Measurements from ENCODE around the gene TCEANC.
A peak's percentile ranks its signal among the peaks of the same experiment; 100 is the strongest.

Gene TCEANC

GRCh38 chrX:13692771-13693231 is 39.9 kb downstream of the TCEANC start:
- DNase-seq (ENCODE audit: low spot score): no peak

- no peak for DNase-seq (ENCODE audit: low spot score)
Measured at GRCh38 chrX:13693341-13693961, 40.5 kb downstream of the TCEANC start.

GRCh38 chrX:13694359-13694758 is 41.4 kb downstream of the TCEANC start:
- no peak for DNase-seq (ENCODE audit: low spot score)

DNA sequence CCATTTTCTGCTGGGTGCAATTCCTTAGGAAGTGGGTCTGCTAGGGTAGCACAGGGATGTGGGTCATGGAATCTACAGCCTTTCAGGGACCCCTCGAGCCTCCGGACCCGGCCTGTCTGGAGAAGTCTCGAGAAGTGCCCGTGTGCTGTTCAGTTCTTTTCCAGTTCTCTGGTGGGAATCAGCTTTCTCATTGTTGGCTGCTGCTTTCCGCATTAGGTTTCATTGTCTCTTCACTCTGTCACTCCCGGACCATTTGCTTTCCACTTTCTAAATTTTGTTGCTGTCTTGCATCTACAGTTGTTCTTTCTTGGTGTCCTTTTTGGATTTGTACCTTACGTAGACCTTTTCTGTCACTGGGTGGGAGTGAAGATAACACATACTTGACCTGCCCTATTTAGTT is 42.0 kb downstream of the TCEANC start:
- no peak for DNase-seq (ENCODE audit: low spot score)

- no peak for DNase-seq (ENCODE audit: low spot score)
Measured at GRCh38 chrX:13695601-13696115, 42.7 kb downstream of the TCEANC start.

DNA sequence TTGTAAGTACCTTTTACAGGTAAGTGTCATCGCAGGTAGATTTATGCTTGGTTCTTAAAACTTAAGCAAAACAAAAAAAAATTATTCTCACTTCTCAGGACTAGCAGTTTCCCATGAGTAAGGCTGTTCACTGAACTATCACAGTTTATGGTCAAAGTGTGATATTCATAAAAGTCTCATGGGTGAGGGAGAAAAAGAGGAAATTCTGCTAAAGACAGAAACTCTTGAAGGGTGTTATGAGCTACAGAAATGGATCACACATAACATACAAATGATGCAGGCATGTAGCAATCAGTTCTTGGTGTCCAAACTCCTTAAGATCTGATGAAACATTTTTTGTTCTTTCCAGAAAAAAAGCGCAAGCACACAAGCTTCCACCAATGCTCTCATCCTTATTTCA is 44.5 kb downstream of the TCEANC start:
- peak; percentile 10 for DNase-seq (ENCODE audit: low spot score)

DNA sequence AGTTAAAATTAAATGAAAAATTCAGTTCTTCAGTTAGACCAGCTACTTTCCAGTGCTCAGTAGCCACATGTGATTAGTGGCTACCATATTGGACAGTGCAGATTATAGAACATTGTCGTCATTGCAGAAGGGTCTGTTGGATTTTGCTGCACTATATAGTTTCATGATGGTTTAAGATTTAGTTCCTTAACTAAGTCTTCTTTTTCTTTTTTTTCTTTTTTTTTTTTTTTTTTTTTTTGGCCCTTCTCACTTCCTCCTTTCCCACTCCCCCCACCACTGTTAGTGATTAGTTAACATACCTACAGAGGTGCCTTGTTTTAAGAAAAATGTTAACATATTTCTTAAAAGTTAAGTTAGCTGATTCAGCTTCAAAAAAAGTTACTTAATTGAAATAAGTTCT is 45.0 kb downstream of the TCEANC start:
- DNase-seq (ENCODE audit: low spot score): no peak

DNA sequence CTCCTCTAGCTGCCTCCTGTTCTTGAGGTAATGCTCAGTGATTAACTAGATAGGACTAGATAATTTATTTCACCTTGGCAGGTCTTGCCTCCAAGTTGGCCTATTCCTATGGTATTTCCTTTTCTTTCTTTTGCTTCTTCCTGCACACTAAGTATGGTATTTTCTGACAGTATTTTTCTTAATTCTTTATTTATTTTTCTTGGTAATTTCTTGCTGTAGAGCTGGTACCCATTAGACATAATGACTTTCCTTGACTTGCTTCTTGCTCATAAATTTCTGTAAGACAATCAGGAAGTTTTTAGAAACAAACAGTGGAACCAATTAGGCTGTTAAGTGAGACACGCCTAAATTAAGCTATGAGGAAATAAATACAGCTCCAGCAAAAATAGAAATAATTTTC is 45.5 kb downstream of the TCEANC start:
- no peak for DNase-seq (ENCODE audit: low spot score)

DNA sequence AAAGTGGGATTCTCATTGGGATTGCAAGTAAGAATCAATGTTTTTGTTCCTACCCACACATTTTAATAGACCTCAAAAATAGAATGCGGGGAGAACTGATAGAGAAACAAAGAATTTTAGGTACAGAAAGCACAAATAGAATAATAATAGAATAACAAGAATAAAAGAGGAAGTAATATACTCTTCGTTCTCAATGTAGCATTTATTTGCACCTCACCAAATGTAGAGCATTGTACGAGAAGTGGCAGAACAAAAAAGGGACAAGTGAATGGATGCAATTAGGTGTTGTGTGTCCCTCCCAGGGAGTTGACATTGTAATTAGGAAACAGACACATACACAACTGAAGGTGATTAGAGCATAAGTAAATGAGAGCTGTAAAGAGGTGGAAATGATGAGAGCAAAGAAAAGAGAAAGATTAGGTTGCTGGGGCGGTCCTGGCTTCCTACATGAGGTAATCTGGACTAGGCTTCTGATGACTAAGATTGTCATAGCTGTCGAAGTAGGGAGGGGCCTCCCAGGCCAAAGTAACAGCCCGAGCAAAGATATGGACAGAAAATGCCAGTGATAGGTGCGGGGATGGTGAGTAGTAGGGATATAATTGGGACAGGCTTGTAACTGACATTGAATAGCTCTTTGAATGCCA is 46.4 kb downstream of the TCEANC start:
- no peak for DNase-seq (ENCODE audit: low spot score)

DNA sequence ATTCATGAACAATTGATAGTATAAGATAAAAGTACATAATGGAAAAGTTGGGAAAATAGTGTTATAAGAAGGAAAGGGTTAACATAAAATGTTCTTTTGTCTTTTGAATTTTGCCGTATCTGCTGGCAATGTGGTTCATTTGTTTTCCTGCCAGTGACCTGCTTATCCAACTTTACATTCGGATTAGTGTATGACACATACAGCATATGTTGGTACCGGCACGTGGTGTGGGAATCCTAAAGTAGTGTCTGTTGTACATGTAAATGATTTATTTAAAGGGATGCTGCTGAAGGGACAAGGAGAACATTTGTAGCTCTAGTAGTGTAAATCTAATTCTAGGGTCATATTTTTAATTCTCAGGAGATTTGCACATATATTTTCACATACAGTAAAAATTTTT is 47.4 kb downstream of the TCEANC start:
- DNase-seq (ENCODE audit: low spot score): no peak

GRCh38 chrX:13702111-13702789 is 49.3 kb downstream of the TCEANC start:
- no peak for DNase-seq (ENCODE audit: low spot score)

DNA sequence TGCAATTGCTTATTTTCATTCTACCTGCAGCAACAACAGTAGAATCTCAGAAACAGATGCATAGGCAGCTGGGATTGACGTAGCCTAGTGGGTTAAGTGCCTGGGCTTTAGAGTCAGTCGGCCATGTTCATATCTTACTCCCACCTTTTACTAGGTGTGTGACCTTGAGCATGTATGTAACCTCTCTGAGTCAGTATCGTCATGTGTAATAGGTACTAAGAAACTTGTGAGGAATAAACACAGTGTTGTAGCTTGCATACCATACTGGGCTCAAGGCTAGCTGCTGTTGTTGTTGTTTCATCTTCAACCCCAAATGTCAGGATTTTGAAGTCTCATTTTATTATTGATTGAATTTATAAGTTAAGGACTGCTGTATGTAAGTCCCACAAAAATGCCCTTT is 50.2 kb downstream of the TCEANC start:
- no peak for DNase-seq (ENCODE audit: low spot score)

- DNase-seq (ENCODE audit: low spot score): no peak
Measured at GRCh38 chrX:13703589-13703988, 50.6 kb downstream of the TCEANC start.

DNA sequence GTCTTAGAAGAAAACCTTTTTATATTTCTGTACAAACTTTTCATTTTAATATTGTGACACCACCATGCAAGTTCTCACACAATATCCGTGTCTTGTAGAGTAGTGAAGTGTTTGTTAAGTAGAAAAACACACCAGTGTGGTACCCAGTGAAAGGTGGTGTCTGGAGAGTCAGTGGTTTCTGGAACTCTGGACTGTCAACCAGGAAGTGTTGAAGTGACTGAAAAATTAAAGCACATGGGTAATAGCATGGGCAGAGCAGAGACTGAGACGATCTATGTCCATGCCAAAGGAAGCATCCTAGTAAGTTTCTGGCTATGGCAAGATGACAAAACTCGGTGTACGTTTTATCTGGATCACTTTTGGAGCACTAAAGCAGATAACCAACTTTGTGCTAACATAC is 58.2 kb downstream of the TCEANC start:
- no peak for DNase-seq (ENCODE audit: low spot score)

Measured in CD4-positive, alpha-beta T cell treated with Interleukin-15 for 4 hours (primary cell).